ENCODE data around the gene BLOC1S1.

DNA sequence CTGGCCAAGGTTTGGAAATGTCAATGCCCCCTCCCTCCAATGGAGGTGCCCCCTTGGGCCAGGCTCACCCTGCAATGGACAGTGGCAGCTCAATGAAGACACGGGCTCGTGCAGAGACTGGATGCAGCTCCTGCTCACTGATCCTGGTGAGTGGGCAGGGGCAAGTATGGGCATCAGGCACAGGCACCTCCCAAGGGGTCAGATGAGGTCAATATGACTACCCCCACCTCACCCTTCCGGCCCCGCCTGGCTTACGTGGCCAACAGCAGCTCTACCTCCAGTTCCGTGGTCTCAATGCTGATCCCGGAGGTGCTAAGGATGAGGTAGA, 21.7 kb upstream of the BLOC1S1 start:
- TF ChIP-seq, protein P1, sequence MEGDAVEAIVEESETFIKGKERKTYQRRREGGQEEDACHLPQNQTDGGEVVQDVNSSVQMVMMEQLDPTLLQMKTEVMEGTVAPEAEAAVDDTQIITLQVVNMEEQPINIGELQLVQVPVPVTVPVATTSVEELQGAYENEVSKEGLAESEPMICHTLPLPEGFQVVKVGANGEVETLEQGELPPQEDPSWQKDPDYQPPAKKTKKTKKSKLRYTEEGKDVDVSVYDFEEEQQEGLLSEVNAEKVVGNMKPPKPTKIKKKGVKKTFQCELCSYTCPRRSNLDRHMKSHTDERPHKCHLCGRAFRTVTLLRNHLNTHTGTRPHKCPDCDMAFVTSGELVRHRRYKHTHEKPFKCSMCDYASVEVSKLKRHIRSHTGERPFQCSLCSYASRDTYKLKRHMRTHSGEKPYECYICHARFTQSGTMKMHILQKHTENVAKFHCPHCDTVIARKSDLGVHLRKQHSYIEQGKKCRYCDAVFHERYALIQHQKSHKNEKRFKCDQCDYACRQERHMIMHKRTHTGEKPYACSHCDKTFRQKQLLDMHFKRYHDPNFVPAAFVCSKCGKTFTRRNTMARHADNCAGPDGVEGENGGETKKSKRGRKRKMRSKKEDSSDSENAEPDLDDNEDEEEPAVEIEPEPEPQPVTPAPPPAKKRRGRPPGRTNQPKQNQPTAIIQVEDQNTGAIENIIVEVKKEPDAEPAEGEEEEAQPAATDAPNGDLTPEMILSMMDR (IDR thresholded peaks at IDR 0.05): no peak
- no peak for TF ChIP-seq POLR2AphosphoS5 (IDR thresholded peaks at IDR 0.05; ENCODE audit: low read depth, low read length)
- no peak for TF ChIP-seq TCF7L2 (IDR thresholded peaks at IDR 0.05; ENCODE audit: low read depth, low read length)
- TF ChIP-seq, protein P2, sequence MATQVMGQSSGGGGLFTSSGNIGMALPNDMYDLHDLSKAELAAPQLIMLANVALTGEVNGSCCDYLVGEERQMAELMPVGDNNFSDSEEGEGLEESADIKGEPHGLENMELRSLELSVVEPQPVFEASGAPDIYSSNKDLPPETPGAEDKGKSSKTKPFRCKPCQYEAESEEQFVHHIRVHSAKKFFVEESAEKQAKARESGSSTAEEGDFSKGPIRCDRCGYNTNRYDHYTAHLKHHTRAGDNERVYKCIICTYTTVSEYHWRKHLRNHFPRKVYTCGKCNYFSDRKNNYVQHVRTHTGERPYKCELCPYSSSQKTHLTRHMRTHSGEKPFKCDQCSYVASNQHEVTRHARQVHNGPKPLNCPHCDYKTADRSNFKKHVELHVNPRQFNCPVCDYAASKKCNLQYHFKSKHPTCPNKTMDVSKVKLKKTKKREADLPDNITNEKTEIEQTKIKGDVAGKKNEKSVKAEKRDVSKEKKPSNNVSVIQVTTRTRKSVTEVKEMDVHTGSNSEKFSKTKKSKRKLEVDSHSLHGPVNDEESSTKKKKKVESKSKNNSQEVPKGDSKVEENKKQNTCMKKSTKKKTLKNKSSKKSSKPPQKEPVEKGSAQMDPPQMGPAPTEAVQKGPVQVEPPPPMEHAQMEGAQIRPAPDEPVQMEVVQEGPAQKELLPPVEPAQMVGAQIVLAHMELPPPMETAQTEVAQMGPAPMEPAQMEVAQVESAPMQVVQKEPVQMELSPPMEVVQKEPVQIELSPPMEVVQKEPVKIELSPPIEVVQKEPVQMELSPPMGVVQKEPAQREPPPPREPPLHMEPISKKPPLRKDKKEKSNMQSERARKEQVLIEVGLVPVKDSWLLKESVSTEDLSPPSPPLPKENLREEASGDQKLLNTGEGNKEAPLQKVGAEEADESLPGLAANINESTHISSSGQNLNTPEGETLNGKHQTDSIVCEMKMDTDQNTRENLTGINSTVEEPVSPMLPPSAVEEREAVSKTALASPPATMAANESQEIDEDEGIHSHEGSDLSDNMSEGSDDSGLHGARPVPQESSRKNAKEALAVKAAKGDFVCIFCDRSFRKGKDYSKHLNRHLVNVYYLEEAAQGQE (IDR thresholded peaks at IDR 0.05; ENCODE audit: insufficient read depth in 1 of 2, low read depth in 2 of 2, low read length in 1 of 2): no peak
- no peak for TF ChIP-seq SIN3A (IDR thresholded peaks at IDR 0.05; ENCODE audit: borderline replicate concordance, insufficient read depth, low read depth, low read length)

Data from Panc1 (cell line).